Panc1 (cell line): ENCODE results near the gene ZCCHC14.

Experiments
- CTCF ChIP-seq: fragments of 450-650 bp; IDR thresholded peaks from 2 replicates; pipeline ENCODE4 v1.5.1; 2017; ENCODE audit warnings: mild to moderate bottlenecking
- POLR2AphosphoS5 ChIP-seq: IDR thresholded peaks from 2 replicates; pipeline ENCODE4 v1.6.1; 2012; ENCODE audit warnings: mild to moderate bottlenecking, low read depth, low read length, moderate library complexity
- REST ChIP-seq, 2 experiments: IDR thresholded peaks; 2 replicates each; pipeline ENCODE4 v1.6.1; 2011 to 2012; ENCODE audit warnings: low read depth in 2 of 2, control low read depth in 1 of 2, low read length in 1 of 2, mild to moderate bottlenecking in 1 of 2, moderate library complexity in 1 of 2; ENCODE audit not compliant: insufficient read depth in 1 of 2
- SIN3A ChIP-seq: IDR thresholded peaks from 2 replicates; pipeline ENCODE4 v1.6.1; 2012; ENCODE audit warnings: low read depth, mild to moderate bottlenecking, low read length, moderate library complexity, borderline replicate concordance; ENCODE audit not compliant: insufficient read depth
- TCF7L2 ChIP-seq: IDR thresholded peaks from 2 replicates; pipeline ENCODE4 v1.6.1; 2011; ENCODE audit warnings: mild to moderate bottlenecking, low read depth, low read length, inconsistent platforms

- no peak for TF ChIP-seq CTCF
- TF ChIP-seq POLR2AphosphoS5 = no peak
- TF ChIP-seq SIN3A = no peak
- no peak for TF ChIP-seq TCF7L2
- TF ChIP-seq REST (IDR thresholded peaks at IDR 0.05; ENCODE audit: insufficient read depth in 1 of 2, low read depth in 2 of 2, low read length in 1 of 2) = no peak
Observed at GRCh38 chr16:87372305-87372704, 120.5 kb downstream of the ZCCHC14 start.
